Testis (tissue), 3 donors: ENCODE measurements around the gene TMEM54. TPM values are rescaled to one million over a fixed set of nuclear protein-coding genes. Genes with fewer than 3 reads are reported as not detected.
A peak's percentile ranks its signal among the peaks of the same experiment; 100 is the strongest.

Experiments
- DNase-seq: peaks from one replicate; pipeline ENCODE4 v3.0.0-alpha.2; 2019
- H3K27ac ChIP-seq, 2 donors: fragments of 200-600 bp; sonication (generic); one replicate each; pipeline ENCODE4 v1.5.1; 2019
- H3K27me3 ChIP-seq: fragments of 200-600 bp; sonication (generic); one replicate; pipeline ENCODE4 v1.5.1; 2019
- H3K36me3 ChIP-seq: fragments of 200-600 bp; sonication (generic); one replicate; pipeline ENCODE4 v1.5.1; 2017; ENCODE audit warnings: low read depth; ENCODE audit errors: missing control alignments
- H3K4me1 ChIP-seq: fragments of 200-600 bp; sonication (generic); one replicate; pipeline ENCODE4 v1.5.1; 2019
- H3K4me3 ChIP-seq, 2 donors: fragments of 200-600 bp; sonication (generic); one replicate each; pipeline ENCODE4 v1.5.1; 2017 to 2019
- H3K9me3 ChIP-seq: fragments of 200-600 bp; sonication (generic); one replicate; pipeline ENCODE4 v1.5.1; 2017
- POLR2A ChIP-seq: fragments of 450-650 bp; IDR thresholded peaks from one replicate; pipeline ENCODE4 v1.6.1; 2017; ENCODE audit warnings: antibody characterized with exemption, mild to moderate bottlenecking, moderate library complexity
- WGBS, 2 donors: methylation state at CpG; one replicate each; pipeline ENCODE4 v1.1.5; 2018; 5-methylcytosine and 5-hydroxymethylcytosine counted together
- intact Hi-C: fragments of 100-400 bp; cut with DNase I; formaldehyde crosslinking; loops from one replicate; pipeline ENCODE4 v1.15.1; 2023; ENCODE audit warnings: low total_unique reads
- polyA plus RNA-seq: library from polyadenylated mRNA; stranded (reverse); fragments of 350-450 nt; fragmentation: Illumina TruSeq; extraction: RNeasy Lipid Tissue Mini Kit (QIAGEN cat#74804); gene quantifications from one replicate; pipeline ENCODE4 v1.2.3, GENCODE V29; 2014; ENCODE audit warnings: low read depth, low replicate concordance; ENCODE audit not compliant: insufficient read depth
- total RNA-seq, 2 donors: library from RNA; depleted of rRNA; stranded (reverse); fragments of >200 nt; gene quantifications; one replicate each; pipeline ENCODE4 v1.2.3, GENCODE V29; 2016
- TF ChIP-seq, protein P1 (sequence below), 3 experiments: fragments of 450-650 bp in 2 of 3; fragments of 200-600 bp in 1 of 3; sonication (generic) in 1 of 3; IDR thresholded peaks; one replicate each; pipeline ENCODE4 v1.5.1; 2016 to 2019; ENCODE audit warnings: antibody characterized with exemption in 3 of 3, mild to moderate bottlenecking in 2 of 3, moderate library complexity in 1 of 3

The TMEM54 gene
- total and polyA plus RNA-seq, 3 donors from 2014 or later, result 18.7 to 24.0 (median 23.0) TPM

- H3K27ac ChIP-seq, result no peak overlapping the region
- no peak for TF ChIP-seq POLR2A
- TF ChIP-seq, protein P1, sequence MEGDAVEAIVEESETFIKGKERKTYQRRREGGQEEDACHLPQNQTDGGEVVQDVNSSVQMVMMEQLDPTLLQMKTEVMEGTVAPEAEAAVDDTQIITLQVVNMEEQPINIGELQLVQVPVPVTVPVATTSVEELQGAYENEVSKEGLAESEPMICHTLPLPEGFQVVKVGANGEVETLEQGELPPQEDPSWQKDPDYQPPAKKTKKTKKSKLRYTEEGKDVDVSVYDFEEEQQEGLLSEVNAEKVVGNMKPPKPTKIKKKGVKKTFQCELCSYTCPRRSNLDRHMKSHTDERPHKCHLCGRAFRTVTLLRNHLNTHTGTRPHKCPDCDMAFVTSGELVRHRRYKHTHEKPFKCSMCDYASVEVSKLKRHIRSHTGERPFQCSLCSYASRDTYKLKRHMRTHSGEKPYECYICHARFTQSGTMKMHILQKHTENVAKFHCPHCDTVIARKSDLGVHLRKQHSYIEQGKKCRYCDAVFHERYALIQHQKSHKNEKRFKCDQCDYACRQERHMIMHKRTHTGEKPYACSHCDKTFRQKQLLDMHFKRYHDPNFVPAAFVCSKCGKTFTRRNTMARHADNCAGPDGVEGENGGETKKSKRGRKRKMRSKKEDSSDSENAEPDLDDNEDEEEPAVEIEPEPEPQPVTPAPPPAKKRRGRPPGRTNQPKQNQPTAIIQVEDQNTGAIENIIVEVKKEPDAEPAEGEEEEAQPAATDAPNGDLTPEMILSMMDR (IDR thresholded peaks at IDR 0.05), result no peak
- H3K9me3 ChIP-seq, result no peaks in the 10 kb centered on the region
- H3K27me3 ChIP-seq, result no peaks in the 10 kb centered on the region
- no peaks in the 10 kb centered on the region for H3K36me3 ChIP-seq
- no peak overlapping the region for H3K4me3 ChIP-seq
- no peaks in the 10 kb centered on the region for H3K4me1 ChIP-seq
- DNase-seq, result no peak
- 66 to 81% methylated on average over 2 of the region's 2 CpGs for WGBS, 2 donors
- intact Hi-C loops, result no loop called here
These were observed 45.2 kb upstream of the TMEM54 start for GRCh38 chr1:32946413-32946812.

DNA sequence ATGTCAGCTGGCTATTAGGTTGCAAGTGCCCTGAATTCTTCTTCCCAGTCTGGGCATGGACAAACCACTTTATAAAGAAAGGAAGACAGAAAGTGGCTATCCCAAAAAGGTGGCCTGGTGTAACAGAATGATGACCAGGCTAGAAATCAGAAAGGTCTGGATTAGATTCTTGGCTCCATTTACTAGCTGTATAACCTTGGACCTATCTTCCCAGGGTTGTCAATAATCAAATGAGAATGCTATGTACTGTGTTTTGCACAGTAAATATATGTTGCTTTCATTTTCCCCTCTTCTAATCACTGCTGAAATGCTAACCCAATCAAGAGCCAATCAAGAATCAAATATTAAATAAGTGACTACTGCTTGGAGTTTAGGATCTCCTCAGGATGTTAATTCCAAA is 43.0 kb upstream of the TMEM54 start:
- Histone ChIP-seq H3K4me3 (no peak overlapping the region), H3K27me3 (no peaks in the 10 kb centered on the region), H3K9me3 (no peaks in the 10 kb centered on the region), H3K36me3 (no peaks in the 10 kb centered on the region), H3K4me1 (peaks cover 9% of the 10 kb centered on the region), H3K27ac (no peak overlapping the region)
- TF ChIP-seq, protein P1 (IDR thresholded peaks at IDR 0.05), result no peak
- TF ChIP-seq POLR2A, result no peak
- no peak for DNase-seq
- intact Hi-C loops, result no loop called here

DNA sequence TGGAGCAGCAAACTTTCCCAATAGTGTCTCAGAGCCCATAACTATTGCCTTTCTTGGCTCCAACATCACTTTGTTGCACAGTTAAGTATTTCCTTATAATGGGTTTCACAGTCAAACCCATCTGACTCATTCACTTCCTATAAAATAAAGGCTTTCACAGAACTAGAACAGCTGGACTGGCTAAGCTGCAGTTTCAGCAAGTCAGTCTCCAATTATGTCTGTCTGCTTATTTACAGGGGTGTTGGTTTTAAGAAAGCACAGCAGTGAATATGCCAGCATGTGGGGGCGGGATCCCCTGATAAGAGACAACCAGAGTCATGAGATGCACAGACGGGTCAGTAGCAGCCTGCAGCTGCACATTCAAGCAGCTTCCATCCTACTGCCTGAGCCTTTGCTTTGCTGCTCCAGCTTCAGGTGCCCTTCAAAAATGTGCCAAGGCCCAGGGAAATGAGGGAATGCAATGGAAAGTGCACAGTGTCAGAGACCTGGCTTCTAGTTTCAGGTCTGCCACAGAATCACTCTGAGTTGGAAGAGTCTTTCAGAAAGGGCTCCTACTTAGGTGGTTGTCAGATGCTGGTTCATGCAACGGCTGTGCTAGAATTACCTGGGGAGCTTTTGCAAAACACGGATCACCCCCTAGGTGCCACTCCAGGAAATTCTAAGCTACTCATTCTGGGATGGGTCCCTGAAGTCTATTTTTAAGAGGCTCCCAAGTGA is 38.6 kb upstream of the TMEM54 start:
- Histone ChIP-seq H3K27me3 (no peaks in the 10 kb centered on the region), H3K27ac (no peak overlapping the region), H3K4me1 (peaks cover 9% of the 10 kb centered on the region), H3K4me3 (no peak overlapping the region), H3K36me3 (no peaks in the 10 kb centered on the region), H3K9me3 (no peaks in the 10 kb centered on the region)
- DNase-seq, result peak; percentile 71
- intact Hi-C loops, result loop anchor here (10.0 kb wide), 1 partner anchor 115 kb away; no protein-coding TSS in a partner anchor
- 42 to 52% methylated on average over 4 of the region's 4 CpGs for WGBS, 2 donors
- no peak for TF ChIP-seq POLR2A
- TF ChIP-seq, protein P1 (IDR thresholded peaks at IDR 0.05), result no peak

GRCh38 chr1:32937061-32937460 is 35.9 kb upstream of the TMEM54 start:
- Histone ChIP-seq H3K4me1 (peaks cover 9% of the 10 kb centered on the region), H3K27ac (no peak overlapping the region), H3K27me3 (no peaks in the 10 kb centered on the region), H3K4me3 (no peak overlapping the region), H3K9me3 (no peaks in the 10 kb centered on the region), H3K36me3 (no peaks in the 10 kb centered on the region)
- no peak for TF ChIP-seq POLR2A
- TF ChIP-seq, protein P1 (IDR thresholded peaks at IDR 0.05), result no peak
- 92 to 94% methylated on average over 4 of the region's 4 CpGs for WGBS, 2 donors
- no peak for DNase-seq
- intact Hi-C loops, result loop anchor here (10.0 kb wide), 1 partner anchor 118 kb away; no protein-coding TSS in a partner anchor

- 90 to 95% methylated on average over 10 of the region's 10 CpGs for WGBS, 2 donors
- no peaks in the 10 kb centered on the region for H3K27me3 ChIP-seq
These were observed 33.3 kb upstream of the TMEM54 start for GRCh38 chr1:32934535-32934934.

More at GRCh38 chr1:32934535-32934934, 33.3 kb upstream of the TMEM54 start:
- intact Hi-C loops, result loop anchor here (10.0 kb wide), 1 partner anchor 120 kb away; no protein-coding TSS in a partner anchor
- H3K36me3 ChIP-seq, result no peaks in the 10 kb centered on the region
- H3K4me3 ChIP-seq, result no peak overlapping the region
- no peak for DNase-seq
- no peak for TF ChIP-seq POLR2A
- TF ChIP-seq, protein P1 (IDR thresholded peaks at IDR 0.05), result no peak
- H3K9me3 ChIP-seq, result no peaks in the 10 kb centered on the region
- H3K4me1 ChIP-seq, result peaks cover 2% of the 10 kb centered on the region
- H3K27ac ChIP-seq, result peak overlapping the region in 1 of 2 donors; percentile 42
